Umbilical cord (tissue), 2 donors: ENCODE results near the gene PVALEF. TPM values are rescaled to one million over a fixed set of nuclear protein-coding genes. Genes with fewer than 3 reads are reported as not detected.
A peak's percentile ranks its signal among the peaks of the same experiment; 100 is the strongest.

Source experiments
- DNase-seq: peaks from one replicate; pipeline ENCODE4 v3.0.0-alpha.2; 2015; ENCODE audit warnings: low spot score
- total RNA-seq: library from RNA; depleted of rRNA; stranded (reverse); fragments of >200 nt; gene quantifications from one replicate; pipeline ENCODE4 v1.2.3, GENCODE V29; 2014; ENCODE audit warnings: low replicate concordance; ENCODE audit not compliant: insufficient read depth

PVALEF gene
- total RNA-seq, 1 donor from 2014 or later, result not detected

- DNase-seq, result no peak
Measured at GRCh38 chr17:81161972-81162371, 3.3 kb upstream of the PVALEF start.

- no peak for DNase-seq
Measured at GRCh38 chr17:81162491-81162890, 2.8 kb upstream of the PVALEF start.

- DNase-seq, result no peak
Measured at GRCh38 chr17:81163051-81163695, 2.1 kb upstream of the PVALEF start.

GRCh38 chr17:81163703-81164370, 1.5 kb upstream of the PVALEF start:
- no peak for DNase-seq

GRCh38 chr17:81164371-81165245, 699 bp upstream of the PVALEF start:
- no peak for DNase-seq

- no peak for DNase-seq
Measured at GRCh38 chr17:81166033-81166492, 756 bp downstream of the PVALEF start, which contains the start of gene AATK. Gene AATK, minus strand, starts transcription at chr17:81166221. Its CDS starts 229 bp downstream, at chr17:81165992.

- no peak for DNase-seq
Measured at GRCh38 chr17:81167194-81167524, 1.9 kb downstream of the PVALEF start.

- DNase-seq, result no peak
Measured at GRCh38 chr17:81167638-81168037, 2.3 kb downstream of the PVALEF start.

GRCh38 chr17:81169870-81170309, 4.6 kb downstream of the PVALEF start:
- no peak for DNase-seq

- no peak for DNase-seq
Measured at GRCh38 chr17:81170727-81171494, 5.6 kb downstream of the PVALEF start.

- DNase-seq, result no peak
Measured at GRCh38 chr17:81171941-81172340, 6.6 kb downstream of the PVALEF start.

GRCh38 chr17:81173052-81173761, 7.9 kb downstream of the PVALEF start:
- DNase-seq, result no peak

GRCh38 chr17:81173762-81174155, 8.5 kb downstream of the PVALEF start:
- DNase-seq, result no peak

- no peak for DNase-seq
Measured at GRCh38 chr17:81176666-81177065, 11.4 kb downstream of the PVALEF start.

GRCh38 chr17:81178136-81179091, 13.1 kb downstream of the PVALEF start:
- DNase-seq, result no peak

- no peak for DNase-seq
Measured at GRCh38 chr17:81179220-81179619, 13.9 kb downstream of the PVALEF start.

GRCh38 chr17:81179861-81180260, 14.6 kb downstream of the PVALEF start:
- peak; percentile 28 for DNase-seq

GRCh38 chr17:81180836-81181810, 15.8 kb downstream of the PVALEF start:
- DNase-seq, result no peak

- DNase-seq, result no peak
Measured at GRCh38 chr17:81181811-81182185, 16.5 kb downstream of the PVALEF start.
